ENCODE data around the gene DHRSX. TPM values are rescaled to one million over a fixed set of nuclear protein-coding genes. Genes with fewer than 3 reads are reported as not detected.

The DHRSX gene
- total and polyA plus RNA-seq, 2 of the 8 experiments (the other 6 are each of a cell fraction or from before 2014, with no cell fraction given) = 35.1 to 43.4 TPM

DNA sequence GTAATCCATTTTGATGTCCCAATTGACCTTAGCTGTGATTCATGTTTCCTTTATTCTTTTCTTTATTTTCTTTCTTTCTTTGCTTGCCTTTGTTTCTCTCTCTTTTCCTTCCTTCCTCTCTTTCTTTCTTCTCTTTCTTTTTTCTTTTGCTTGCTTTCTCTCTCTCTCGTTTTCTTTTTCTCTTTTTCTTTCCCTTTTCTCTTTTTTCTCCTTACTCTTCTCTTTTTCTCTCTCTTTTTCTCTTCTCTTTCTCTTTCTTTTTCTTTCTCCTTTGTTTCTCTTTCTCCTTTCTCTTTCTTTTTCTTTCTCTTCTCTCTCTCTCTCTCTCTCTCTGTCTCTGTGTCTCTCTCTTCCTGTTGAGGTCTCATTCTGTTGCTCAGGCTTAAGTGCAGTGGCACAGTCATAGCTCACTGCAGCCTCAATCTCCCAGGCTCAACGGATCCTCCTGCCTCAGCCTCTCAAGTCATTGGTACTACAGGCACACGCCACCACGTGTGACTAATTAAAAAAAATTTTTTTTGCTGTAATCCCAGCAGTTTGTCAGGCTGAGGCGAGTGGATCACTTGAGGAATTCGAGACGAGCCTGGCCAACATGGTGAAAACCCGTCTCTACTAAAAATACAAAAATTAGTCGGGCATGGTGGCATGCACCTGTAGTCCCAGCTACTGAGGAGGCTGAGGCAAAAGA is 8.0 kb upstream of the DHRSX start (continued):
- TF ChIP-seq CHD7 (IDR thresholded peaks at IDR 0.05; ENCODE audit: insufficient replicate concordance, low read length) (no peak), CEBPB (IDR thresholded peaks at IDR 0.05; ENCODE audit: low read depth, low read length) (no peak), BACH1 (IDR thresholded peaks at IDR 0.05; ENCODE audit: low read length) (no peak), CBX8 (IDR thresholded peaks at IDR 0.05; ENCODE audit: borderline replicate concordance, low read depth, low read length) (no peak), RAD21 (IDR thresholded peaks at IDR 0.05 in 1 of 2, conservative IDR thresholded peaks at IDR 0.05 in 1 of 2; ENCODE audit: low read depth in 2 of 2, low read length in 2 of 2) (no peak), CHD1 (IDR thresholded peaks at IDR 0.05; ENCODE audit: low read depth, low read length) (no peak), RNF2 (IDR thresholded peaks at IDR 0.05; ENCODE audit: borderline replicate concordance, low read depth, low read length, missing control alignments, poor library complexity, severe bottlenecking) (no peak), SP2 (IDR thresholded peaks at IDR 0.05; ENCODE audit: low read length) (no peak), CBX5 (IDR thresholded peaks at IDR 0.05; ENCODE audit: low read depth, low read length) (no peak), RBBP5 (IDR thresholded peaks at IDR 0.05; ENCODE audit: borderline replicate concordance, low read depth, low read length) (no peak)
